ENCODE results near the gene FARSB. TPM values are rescaled to one million over a fixed set of nuclear protein-coding genes. Genes with fewer than 3 reads are reported as not detected.

The FARSB gene
- total RNA-seq, 1 experiment from 2014 or later: 50.7 TPM

DNA sequence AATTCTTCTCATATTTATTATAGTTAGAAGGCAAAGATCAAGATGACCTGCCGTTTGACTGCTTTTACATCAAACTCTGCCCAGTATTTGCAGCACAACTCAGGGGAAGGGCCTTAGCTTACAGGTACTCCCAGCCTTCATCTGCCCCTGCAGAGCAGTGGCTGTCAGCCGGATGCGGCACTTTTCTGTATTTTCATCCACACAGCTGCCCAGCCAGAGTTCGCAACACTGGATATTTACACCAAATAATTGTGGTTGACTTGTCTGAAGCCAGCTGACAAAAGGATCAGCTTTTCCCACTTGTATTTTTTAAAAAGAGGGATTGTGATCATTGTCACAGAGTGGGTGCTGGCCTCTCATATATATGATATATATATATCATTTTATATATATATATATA is 94.7 kb downstream of the FARSB start:
- CTCF ChIA-PET: interaction anchor here (0.8 to 2.3 kb wide), 10 partner anchors 10 to 537 kb away, joined by 3 to 55 read pairs (median 8); no protein-coding TSS in a partner anchor
- intact Hi-C loops (cut with micrococcal nuclease): loop anchor here (5.0 kb wide), 2 partner anchors 504 to 524 kb away; no protein-coding TSS in a partner anchor
- H3K27me3 ChIP-seq (ENCODE audit: insufficient read depth, low read length): no peaks in the 10 kb centered on the region
- ATAC-seq: no peak
- no peak overlapping the region for H2AFZ ChIP-seq (ENCODE audit: low read depth, low read length, poor library complexity, severe bottlenecking)
- H3K4me1 ChIP-seq (ENCODE audit: control insufficient read depth in 1 of 2, insufficient read depth in 2 of 2, low read length in 2 of 2): no peaks in the 10 kb centered on the region
- no peak overlapping the region for H3K4me2 ChIP-seq (ENCODE audit: low read length)
- H3K9me3 ChIP-seq (ENCODE audit: control insufficient read depth in 1 of 2, insufficient read depth in 1 of 2, low read depth in 1 of 2, low read length in 2 of 2): no peaks in the 10 kb centered on the region
- no peak overlapping the region for H3K4me3 ChIP-seq (replicated peaks in 1 of 2; ENCODE audit: low read depth in 1 of 2, low read length in 2 of 2)
- POLR2A ChIA-PET: no interaction called here
- no peaks in the 10 kb centered on the region; a peak in 1 of 4 replicates for H3K36me3 ChIP-seq (ENCODE audit: control insufficient read depth in 1 of 2, insufficient read depth in 2 of 2, low read length in 2 of 2)
- BruUV-seq (replicated peaks): no TSS peak
- RAD21 ChIA-PET (ENCODE audit: low non-redundant PET in 1 of 2, low total read pairs in 2 of 2, uncharacterized antibody in 2 of 2, unreplicated experiment in 2 of 2): interaction anchor here (1.8 to 1.9 kb wide), 2 partner anchors 243 kb away, joined by 7 to 13 read pairs; no protein-coding TSS in a partner anchor
- no peaks in the 10 kb centered on the region for H3K9me2 ChIP-seq (ENCODE audit: insufficient read depth)
- no peak for DNase-seq (ENCODE audit: low read depth, low spot score)
- H3K79me2 ChIP-seq (ENCODE audit: insufficient read depth, low read length): no peaks in the 10 kb centered on the region
- H3K9ac ChIP-seq (ENCODE audit: low read length): no peak overlapping the region
- no peak overlapping the region for H3K27ac ChIP-seq (ENCODE audit: low read depth, low read length)
- H4K20me1 ChIP-seq (ENCODE audit: insufficient read depth): no peaks in the 10 kb centered on the region
- TF ChIP-seq SP1 (IDR thresholded peaks at IDR 0.05; ENCODE audit: low read depth) (no peak), JUND (IDR thresholded peaks at IDR 0.05) (no peak)
- TF ChIP-seq, protein P1, sequence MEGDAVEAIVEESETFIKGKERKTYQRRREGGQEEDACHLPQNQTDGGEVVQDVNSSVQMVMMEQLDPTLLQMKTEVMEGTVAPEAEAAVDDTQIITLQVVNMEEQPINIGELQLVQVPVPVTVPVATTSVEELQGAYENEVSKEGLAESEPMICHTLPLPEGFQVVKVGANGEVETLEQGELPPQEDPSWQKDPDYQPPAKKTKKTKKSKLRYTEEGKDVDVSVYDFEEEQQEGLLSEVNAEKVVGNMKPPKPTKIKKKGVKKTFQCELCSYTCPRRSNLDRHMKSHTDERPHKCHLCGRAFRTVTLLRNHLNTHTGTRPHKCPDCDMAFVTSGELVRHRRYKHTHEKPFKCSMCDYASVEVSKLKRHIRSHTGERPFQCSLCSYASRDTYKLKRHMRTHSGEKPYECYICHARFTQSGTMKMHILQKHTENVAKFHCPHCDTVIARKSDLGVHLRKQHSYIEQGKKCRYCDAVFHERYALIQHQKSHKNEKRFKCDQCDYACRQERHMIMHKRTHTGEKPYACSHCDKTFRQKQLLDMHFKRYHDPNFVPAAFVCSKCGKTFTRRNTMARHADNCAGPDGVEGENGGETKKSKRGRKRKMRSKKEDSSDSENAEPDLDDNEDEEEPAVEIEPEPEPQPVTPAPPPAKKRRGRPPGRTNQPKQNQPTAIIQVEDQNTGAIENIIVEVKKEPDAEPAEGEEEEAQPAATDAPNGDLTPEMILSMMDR (IDR thresholded peaks at IDR 0.05 in 2 of 3, conservative IDR thresholded peaks at IDR 0.05 in 1 of 3; ENCODE audit: borderline replicate concordance in 1 of 3, insufficient read depth in 1 of 3, low read depth in 2 of 3, low read length in 2 of 3): no peak

DNA sequence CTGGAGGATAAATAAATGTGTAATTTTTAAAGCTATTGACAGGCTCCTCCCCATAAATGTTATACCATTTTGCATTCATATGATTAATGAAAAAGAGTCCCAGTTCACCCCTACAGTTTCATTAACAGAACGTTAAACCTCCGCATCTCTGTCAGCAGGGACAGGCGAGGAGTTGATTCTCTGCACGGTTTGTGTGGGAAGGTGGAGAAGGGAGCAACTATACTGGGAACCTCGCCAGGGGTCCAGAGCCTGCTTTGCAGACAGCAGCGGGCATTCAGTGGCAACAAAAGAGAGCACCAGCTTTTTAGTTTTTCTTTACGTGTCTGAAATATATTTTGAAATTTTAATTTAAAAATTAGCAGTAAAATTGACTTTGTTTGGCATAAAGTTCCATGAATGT is 101.4 kb downstream of the FARSB start:
- ChIA-PET CTCF (interaction anchor here (1.3 kb wide), 2 partner anchors 236 to 530 kb away, joined by 3 to 6 read pairs; no protein-coding TSS in a partner anchor), RAD21 (ENCODE audit: low non-redundant PET in 1 of 2, low total read pairs in 2 of 2, uncharacterized antibody in 2 of 2, unreplicated experiment in 2 of 2) (no interaction called here), POLR2A (no interaction called here)
- DNase-seq (ENCODE audit: low read depth, low spot score) (no peak), ATAC-seq (no peak)
- Histone ChIP-seq H3K9me2 (ENCODE audit: insufficient read depth) (no peaks in the 10 kb centered on the region), H3K79me2 (ENCODE audit: insufficient read depth, low read length) (no peaks in the 10 kb centered on the region), H3K4me2 (ENCODE audit: low read length) (no peak overlapping the region), H2AFZ (ENCODE audit: low read depth, low read length, poor library complexity, severe bottlenecking) (no peak overlapping the region), H3K36me3 (ENCODE audit: control insufficient read depth in 1 of 2, insufficient read depth in 2 of 2, low read length in 2 of 2) (no peaks in the 10 kb centered on the region), H3K9me3 (ENCODE audit: control insufficient read depth in 1 of 2, insufficient read depth in 1 of 2, low read depth in 1 of 2, low read length in 2 of 2) (no peaks in the 10 kb centered on the region), H4K20me1 (ENCODE audit: insufficient read depth) (no peaks in the 10 kb centered on the region), H3K4me1 (ENCODE audit: control insufficient read depth in 1 of 2, insufficient read depth in 2 of 2, low read length in 2 of 2) (no peaks in the 10 kb centered on the region), H3K9ac (ENCODE audit: low read length) (no peak overlapping the region), H3K4me3 (replicated peaks in 1 of 2; ENCODE audit: low read depth in 1 of 2, low read length in 2 of 2) (no peak overlapping the region), H3K27ac (ENCODE audit: low read depth, low read length) (no peak overlapping the region), H3K27me3 (ENCODE audit: insufficient read depth, low read length) (peaks cover 8% of the 10 kb centered on the region)
- intact Hi-C loops (cut with micrococcal nuclease): no loop called here
- no peak for TF ChIP-seq POLR2AphosphoS5 (IDR thresholded peaks at IDR 0.05; ENCODE audit: low read depth, low read length)
- no TSS peak for BruUV-seq (replicated peaks)
